ENCODE results near the gene SFT2D3.

GRCh38 chr2:127664895-127665225, 36.4 kb upstream of the SFT2D3 start:
- TF ChIP-seq CTCF (IDR thresholded peaks at IDR 0.05) (no peak), ZFX (IDR thresholded peaks at IDR 0.05; ENCODE audit: borderline replicate concordance) (no peak)

Data from 22Rv1 (cell line).